RWPE1 (cell line): ENCODE measurements around the gene RSPO4.

ENCODE experiments used
- CTCF ChIA-PET: fragments of 350-600 bp; sonication (Branson Sonifier 250); formaldehyde crosslinking; extraction: SDS; loops from one replicate; lab custom pipeline; 2021; lab: Yijun Ruan, JAX
- POLR2A ChIA-PET: fragments of 400-600 bp; formaldehyde crosslinking; extraction: SDS; loops from one replicate; lab custom pipeline; 2020; ENCODE audit warnings: antibody characterized with exemption; ENCODE audit not compliant: low non-redundant PET; lab: Yijun Ruan, JAX
- DNase-seq: peaks from one replicate; pipeline ENCODE4 v3.0.0; 2012; ENCODE audit warnings: low spot score
- H3K27ac ChIP-seq: fragments of 450-650 bp; 2 replicates; pipeline ENCODE4 v1.5.1; 2017
- CTCF ChIP-seq: fragments of 450-650 bp; conservative IDR thresholded peaks from 2 replicates; pipeline ENCODE4 v1.5.1; 2017; ENCODE audit warnings: low read depth, mild to moderate bottlenecking

RSPO4 gene

GRCh38 chr20:1010659-1011058 lies 8.5 kb upstream of the RSPO4 start:
- ChIA-PET CTCF (interaction anchor here (0.8 kb wide), 1 partner anchor 16 kb away, joined by 3 read pairs; no protein-coding TSS in a partner anchor), POLR2A (no interaction called here)
- no peak for TF ChIP-seq CTCF
- no peak overlapping the region for H3K27ac ChIP-seq
- no peak for DNase-seq

GRCh38 chr20:1005452-1006027 lies 3.4 kb upstream of the RSPO4 start:
- no peak overlapping the region for H3K27ac ChIP-seq
- TF ChIP-seq CTCF = no peak
- DNase-seq = peak; percentile 71
- ChIA-PET CTCF (no interaction called here), POLR2A (no interaction called here)

GRCh38 chr20:1003920-1004697 lies 2.0 kb upstream of the RSPO4 start:
- TF ChIP-seq CTCF = no peak
- no peak for DNase-seq
- ChIA-PET CTCF (interaction anchor here (0.7 to 1.1 kb wide), 2 partner anchors 209 to 798 kb away, joined by 4 to 5 read pairs; no protein-coding TSS in a partner anchor), POLR2A (no interaction called here)
- no peak overlapping the region for H3K27ac ChIP-seq

GRCh38 chr20:1002682-1003561 lies 811 bp upstream of the RSPO4 start:
- H3K27ac ChIP-seq = no peak overlapping the region
- peak; percentile 13 for DNase-seq
- TF ChIP-seq CTCF = no peak
- ChIA-PET CTCF (interaction anchor here (0.5 kb wide), 1 partner anchor 114 kb away, joined by 4 read pairs; no protein-coding TSS in a partner anchor), POLR2A (no interaction called here)

GRCh38 chr20:1001116-1001515 lies 995 bp downstream of the RSPO4 start:
- POLR2A ChIA-PET = no interaction called here
- CTCF ChIA-PET = interaction anchor here (0.5 kb wide), 1 partner anchor 109 kb away, joined by 3 read pairs; no protein-coding TSS in a partner anchor
- DNase-seq = no peak
- no peak overlapping the region for H3K27ac ChIP-seq
- TF ChIP-seq CTCF = no peak
